COLO668 (cell line): ENCODE results near the gene FHIP1B.

Experiments used
- DNase-seq: peaks from one replicate; lab custom pipeline; 2025; ENCODE audit not compliant: unreplicated experiment; lab: John Stamatoyannopoulos, UW

The FHIP1B gene

DNA sequence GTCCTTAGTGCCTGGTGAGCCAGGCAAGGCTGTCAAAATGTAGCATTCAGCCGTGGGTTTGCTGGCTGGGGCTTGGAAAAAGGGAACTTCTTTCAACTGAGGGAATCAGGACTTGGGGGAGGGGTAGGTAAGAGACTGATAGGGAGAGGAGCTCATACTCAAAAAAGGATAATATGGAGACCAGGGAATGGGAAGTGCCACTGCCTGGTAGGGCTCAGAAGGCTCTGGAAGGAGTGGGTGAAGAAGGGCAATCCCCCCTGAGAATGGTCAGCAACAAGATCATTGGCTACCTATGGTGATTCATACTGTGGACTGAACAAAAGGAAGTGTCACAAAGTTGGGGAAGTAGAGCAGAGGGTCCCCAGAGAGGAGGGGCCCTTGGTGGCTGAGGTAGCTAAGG lies 6.3 kb upstream of the FHIP1B start:
- no peak for DNase-seq

DNA sequence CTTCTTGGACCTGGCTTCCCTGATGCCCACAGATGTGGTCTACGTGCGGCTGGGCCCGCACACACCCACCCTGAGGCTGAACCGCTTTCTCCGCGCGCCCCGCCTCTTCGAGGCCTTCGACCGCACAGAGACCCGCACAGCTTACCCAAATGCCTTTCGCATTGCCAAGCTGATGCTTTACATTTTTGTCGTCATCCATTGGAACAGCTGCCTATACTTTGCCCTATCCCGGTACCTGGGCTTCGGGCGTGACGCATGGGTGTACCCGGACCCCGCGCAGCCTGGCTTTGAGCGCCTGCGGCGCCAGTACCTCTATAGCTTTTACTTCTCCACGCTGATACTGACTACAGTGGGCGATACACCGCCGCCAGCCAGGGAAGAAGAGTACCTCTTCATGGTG lies 5.7 kb upstream of the FHIP1B start:
- no peak for DNase-seq

DNA sequence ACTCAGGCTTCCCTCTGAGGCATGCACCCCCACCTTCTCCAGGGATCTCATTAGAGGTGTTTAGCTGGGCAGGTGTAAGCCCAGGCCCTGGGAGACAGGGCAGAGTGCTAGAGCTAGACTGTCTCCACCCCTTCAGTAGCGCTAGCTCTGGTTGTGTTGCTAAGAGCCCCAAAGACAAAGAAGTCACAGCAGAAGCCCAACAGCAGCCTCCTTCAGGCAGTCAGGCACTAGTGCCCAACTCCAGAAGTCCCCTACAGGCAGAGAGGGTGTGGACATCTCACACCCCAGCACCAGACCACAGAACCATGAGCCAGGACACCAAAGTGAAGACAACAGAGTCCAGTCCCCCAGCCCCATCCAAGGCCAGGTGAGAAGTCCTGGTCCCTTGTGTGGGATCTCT lies 4.5 kb upstream of the FHIP1B start, which contains the start of gene CNGA4:
TSS of gene CNGA4 (plus strand) at position 188 of the 400 bp plus-strand sequence. CDS start at position 306, 118 bp downstream.
- peak; percentile 25 for DNase-seq

- DNase-seq: peak; percentile 6
Observed at GRCh38 chr11:6237761-6238302, 3.4 kb upstream of the FHIP1B start.

GRCh38 chr11:6237266-6237665 lies 2.8 kb upstream of the FHIP1B start:
- no peak for DNase-seq

DNA sequence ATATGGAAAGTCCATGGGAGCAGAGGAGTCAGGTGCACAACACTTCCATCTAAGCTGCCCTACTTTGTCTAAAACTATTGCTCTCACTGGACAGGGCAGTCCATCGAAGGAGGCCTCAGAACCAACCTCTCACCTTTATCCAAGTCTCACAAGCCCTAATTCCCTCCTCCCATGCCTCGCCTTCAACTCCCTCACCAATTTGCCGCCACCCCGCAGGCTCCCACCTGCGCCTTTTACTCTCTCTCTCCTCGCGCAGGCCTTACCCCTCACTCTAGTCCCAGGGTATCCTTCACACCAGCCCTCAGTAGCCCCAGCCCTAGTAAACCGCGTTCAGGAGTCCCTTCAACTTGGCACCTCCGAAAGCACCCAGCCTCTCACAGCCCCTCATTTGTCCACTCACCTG lies 451 bp downstream of the FHIP1B start:
- DNase-seq: peak; percentile 38

DNA sequence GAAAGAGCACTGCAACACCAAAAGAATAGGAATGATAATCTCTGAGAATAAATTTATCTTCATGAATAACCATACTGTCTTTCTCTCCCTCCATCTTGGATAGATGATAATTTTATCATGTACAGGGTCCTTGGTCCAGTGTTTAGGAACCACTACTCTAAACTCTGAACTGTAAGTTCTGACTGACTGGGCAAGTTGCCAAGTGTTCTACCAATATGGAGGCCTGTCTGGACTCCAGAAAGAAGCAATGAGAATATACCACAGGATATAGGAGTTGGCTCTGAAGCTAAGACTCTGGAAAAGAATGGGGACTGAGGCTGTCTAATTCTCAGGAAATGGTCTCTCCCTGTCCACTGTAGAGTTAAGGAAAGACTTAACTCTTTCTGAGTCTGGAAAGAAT lies 1.5 kb downstream of the FHIP1B start:
- no peak for DNase-seq

DNA sequence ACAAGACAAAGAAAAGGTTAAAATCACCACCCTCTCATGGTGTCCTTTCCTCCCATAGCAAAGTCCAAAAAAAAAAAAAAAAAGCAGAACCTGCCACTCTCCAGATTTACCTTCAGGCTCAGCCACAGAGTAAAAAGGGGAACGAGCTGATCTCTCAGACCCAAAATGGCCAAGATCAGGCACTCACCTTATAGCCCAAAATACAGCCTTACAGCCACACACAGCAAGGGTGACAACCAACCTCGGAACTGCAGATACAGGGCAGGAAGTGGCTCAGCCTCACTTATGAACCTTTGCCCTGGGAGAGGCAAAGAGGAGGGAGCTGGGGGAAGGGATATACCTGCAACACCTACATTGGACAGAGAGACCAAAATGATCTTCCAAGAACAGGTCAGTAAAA lies 4.5 kb downstream of the FHIP1B start:
- no peak for DNase-seq

DNA sequence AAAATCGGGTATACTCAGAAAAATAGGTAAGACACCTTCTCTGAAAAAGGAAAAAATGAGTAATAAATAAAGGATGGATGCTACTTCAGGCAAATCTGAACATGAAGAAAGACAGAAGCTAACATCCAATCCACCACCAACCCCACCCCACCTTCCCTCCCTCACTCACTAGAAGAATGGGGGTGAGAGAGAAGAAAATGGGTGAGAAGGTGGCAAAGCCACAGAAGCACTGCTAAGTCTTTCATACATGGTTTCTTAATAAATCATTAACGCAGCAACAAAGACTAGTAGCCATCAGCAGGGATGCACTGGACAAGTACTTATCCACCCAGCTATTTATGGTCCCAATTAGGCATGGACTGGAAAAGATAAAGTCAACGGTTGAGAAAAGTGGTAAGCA lies 5.9 kb downstream of the FHIP1B start:
- DNase-seq: no peak

DNA sequence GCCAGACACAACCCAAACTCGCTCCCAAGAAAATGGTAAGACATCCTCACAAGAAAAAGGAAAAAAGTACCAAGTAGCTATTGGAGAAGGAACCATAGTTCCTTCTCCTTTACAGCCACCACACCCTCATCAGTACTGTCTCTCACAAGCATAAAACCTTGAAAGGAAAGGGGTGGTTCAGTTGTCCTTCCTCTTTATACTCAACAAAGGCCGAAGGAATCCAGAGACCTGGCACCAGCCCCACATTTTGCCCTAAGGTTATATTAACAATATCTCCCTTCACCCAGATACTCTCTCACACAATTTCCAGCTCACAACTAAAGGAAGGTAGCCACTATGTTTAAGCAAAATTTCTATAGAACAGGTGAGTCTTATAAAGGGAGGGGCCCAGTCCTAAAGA lies 8.5 kb downstream of the FHIP1B start:
- DNase-seq: no peak

DNA sequence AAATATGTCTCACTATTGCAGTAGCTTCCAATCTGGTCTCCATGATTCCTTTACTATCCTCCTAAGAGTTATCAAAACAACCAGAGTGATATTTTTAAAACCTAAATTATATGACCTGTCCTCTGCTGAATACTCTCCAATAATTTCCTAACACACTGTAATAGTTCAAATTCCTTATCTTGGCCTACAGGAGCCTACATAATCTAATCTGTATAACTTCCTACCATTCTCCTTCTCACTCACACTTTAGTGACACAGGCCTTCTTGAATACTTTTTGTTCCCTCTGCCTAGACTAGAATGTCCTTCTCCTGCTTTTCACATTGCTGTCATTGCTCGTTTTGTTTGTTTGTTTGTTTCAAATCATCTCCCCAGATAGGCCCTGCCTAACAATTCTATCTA lies 9.4 kb downstream of the FHIP1B start:
- DNase-seq: no peak

DNA sequence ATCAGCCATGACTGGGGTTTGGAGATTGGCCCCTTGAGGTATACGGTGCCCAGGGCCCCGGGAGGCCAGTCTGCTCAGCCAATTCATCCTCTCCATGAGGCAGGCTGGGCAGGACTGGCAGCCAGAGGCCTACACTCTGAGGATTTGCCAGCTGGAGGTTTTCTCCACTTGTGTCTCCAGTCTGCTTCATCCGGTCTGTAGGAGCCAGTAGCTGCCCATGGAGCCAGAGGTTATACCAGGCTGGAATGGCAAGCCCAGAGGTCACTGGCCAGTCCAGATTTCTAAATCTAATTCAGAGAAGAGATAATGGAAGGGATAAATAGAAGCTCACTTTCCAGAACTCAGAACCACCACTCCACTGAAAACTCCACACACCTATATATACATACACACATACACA lies 10.0 kb downstream of the FHIP1B start:
- no peak for DNase-seq

GRCh38 chr11:6223854-6224253 lies 10.6 kb downstream of the FHIP1B start:
- no peak for DNase-seq

DNA sequence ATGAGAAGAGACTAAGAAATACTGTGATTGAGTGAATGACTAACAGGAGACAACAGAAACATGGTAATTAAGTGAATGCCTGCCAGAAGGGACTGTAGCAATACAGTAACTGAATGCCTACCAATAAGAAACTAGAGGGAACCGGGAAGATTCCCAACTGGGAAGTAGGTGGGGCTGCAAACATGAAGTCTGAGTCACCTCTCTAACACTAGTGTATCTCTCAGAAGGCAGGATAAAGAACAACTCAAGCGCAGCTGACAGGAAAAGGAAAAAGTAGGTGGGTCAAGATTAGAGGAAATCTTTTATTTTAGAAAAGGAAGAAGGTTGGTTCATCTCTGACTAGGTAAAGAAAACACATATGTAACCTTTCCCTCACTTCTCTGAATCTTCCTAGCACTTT lies 15.1 kb downstream of the FHIP1B start:
- no peak for DNase-seq

- DNase-seq: no peak
Observed at GRCh38 chr11:6217722-6218121, 16.7 kb downstream of the FHIP1B start.

DNA sequence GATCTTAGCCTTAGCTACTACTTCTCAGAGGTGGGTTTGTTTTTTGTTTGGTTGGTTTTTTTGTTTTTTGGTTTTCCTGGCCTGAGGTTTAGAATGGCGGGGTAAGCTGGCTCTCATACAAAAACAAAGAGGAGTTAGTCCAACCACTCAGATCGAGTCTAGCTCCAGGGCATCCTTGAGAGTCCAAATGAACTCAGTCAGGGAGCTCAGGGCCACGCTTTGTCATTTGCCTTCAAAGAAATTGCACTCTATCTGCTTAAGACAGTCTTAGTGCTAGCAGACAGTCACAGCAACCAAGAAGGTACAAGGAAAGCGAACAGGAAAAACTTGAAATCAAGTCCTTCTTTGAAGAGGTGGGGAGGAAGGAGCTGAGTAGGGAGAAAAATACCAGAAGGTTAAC lies 17.9 kb downstream of the FHIP1B start:
- no peak for DNase-seq

- DNase-seq: no peak
Observed at GRCh38 chr11:6214530-6214929, 19.9 kb downstream of the FHIP1B start.

DNA sequence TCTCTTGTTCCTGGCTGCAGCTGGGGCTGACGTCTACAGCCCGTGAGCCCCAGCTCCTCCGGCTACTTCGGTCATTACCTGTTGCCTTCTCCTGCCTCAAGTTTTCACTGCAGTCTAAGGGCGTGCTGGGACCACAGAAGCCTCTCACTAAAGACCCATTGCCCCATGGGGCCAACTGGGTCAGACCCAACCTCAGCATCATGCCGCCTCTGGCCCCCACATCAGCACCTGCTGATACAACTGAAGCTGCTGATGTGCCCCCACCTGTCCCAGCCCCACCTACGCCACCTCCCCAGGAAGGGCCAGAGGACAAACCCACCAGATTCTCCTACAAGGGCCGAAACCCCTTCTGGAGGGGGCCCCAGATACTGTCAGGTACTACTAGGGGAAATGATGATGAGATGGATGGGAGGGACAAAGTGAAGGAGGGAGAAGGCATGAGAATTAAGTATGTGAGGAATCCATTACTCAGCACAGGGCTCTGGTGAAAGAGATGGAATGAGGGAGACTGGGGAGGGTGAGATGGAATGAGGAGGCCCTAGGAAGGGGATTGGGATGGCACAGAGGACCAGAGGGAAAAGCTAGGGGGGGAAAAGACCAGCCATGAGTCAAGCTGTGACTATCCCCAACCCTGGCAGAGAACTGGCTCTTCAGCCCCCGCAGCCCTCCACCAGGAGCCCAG lies 24.0 kb downstream of the FHIP1B start:
- DNase-seq: no peak

DNA sequence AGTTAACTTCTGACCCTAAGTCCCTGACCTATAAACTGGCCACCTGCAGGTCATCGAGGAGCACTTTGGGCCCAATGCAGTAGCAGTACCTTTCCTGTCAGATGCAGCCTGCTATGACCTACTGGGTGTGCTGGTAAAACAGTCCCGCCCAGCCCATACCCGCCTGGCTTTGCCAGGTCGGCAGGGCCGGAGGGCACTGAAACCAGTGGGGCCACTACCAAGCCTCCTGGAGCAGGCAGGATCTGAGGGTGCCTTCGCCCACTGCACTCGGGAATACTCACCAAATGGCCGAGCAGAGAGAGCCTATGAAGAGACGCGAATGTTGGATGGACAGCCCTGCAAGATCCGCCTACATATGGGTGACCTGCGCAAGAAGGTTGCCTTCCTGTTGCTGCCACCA lies 24.6 kb downstream of the FHIP1B start:
- DNase-seq: no peak

GRCh38 chr11:6206456-6207180 lies 27.8 kb downstream of the FHIP1B start:
- DNase-seq: no peak

- no peak for DNase-seq
Observed at GRCh38 chr11:6205366-6205765, 29.1 kb downstream of the FHIP1B start, which contains the start of gene C11orf42. Gene C11orf42, plus strand, starts transcription at chr11:6205557. Its CDS starts 59 bp downstream, at chr11:6205616.

GRCh38 chr11:6204706-6205105 lies 29.7 kb downstream of the FHIP1B start:
- no peak for DNase-seq
